ENCODE measurements around the gene RB1.

- no peak for TF ChIP-seq POLR2AphosphoS5 (IDR thresholded peaks at IDR 0.05; ENCODE audit: low read depth, low read length)
- no peak for TF ChIP-seq FOXP2 (optimal IDR thresholded peaks at IDR 0.05; ENCODE audit: borderline replicate concordance, extremely low read depth, extremely low read length, insufficient read depth)
- TF ChIP-seq TAF1 (IDR thresholded peaks at IDR 0.05; ENCODE audit: borderline replicate concordance, insufficient read depth, low read length): no peak
- TF ChIP-seq REST (IDR thresholded peaks at IDR 0.05; ENCODE audit: insufficient read depth in 1 of 2, low read depth in 2 of 2, low read length in 2 of 2): no peak
Observed at GRCh38 chr13:48334534-48335127, 31.1 kb downstream of the RB1 start.

Measured in PFSK-1 (cell line).